ENCODE measurements around the gene SARDH. TPM values are rescaled to one million over a fixed set of nuclear protein-coding genes. Genes with fewer than 3 reads are reported as not detected.

Gene SARDH
- polyA plus RNA-seq, 3 donors = not detected

DNA sequence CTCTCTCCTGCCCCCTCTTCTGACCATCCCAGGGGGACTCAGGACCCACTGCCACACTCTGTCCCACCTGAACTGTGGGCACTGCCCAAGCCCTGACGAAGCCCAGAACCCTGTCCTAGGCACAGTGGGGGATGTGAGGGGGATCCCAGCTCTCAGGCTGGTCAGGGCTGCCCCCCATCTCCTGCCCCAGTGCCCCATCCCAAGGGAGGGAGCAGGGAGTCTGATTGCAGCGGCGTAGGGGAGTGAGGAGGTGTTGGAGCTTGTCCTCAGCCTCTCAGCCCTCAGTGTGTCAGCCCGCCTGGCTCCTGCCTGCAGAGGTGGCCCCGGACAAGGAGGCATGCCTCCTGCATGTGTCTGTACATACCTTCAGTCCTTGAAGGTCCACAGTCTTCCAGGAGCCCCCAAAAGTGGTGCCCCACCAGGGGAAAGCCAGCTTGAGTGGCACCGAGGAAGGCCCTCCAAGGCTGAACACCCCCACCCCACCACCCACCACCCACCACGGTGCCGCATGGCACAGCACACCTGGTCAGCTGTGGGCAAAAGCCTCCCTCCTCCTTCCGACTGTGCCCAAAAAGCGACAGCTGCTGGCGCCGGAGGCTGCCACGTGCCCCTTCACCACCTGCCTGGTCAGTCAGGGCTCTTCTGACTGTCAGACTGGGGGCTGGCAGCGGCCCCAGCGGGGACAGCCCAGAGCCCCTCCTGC lies 930 bp downstream of the SARDH start:
- TF ChIP-seq, protein P1, sequence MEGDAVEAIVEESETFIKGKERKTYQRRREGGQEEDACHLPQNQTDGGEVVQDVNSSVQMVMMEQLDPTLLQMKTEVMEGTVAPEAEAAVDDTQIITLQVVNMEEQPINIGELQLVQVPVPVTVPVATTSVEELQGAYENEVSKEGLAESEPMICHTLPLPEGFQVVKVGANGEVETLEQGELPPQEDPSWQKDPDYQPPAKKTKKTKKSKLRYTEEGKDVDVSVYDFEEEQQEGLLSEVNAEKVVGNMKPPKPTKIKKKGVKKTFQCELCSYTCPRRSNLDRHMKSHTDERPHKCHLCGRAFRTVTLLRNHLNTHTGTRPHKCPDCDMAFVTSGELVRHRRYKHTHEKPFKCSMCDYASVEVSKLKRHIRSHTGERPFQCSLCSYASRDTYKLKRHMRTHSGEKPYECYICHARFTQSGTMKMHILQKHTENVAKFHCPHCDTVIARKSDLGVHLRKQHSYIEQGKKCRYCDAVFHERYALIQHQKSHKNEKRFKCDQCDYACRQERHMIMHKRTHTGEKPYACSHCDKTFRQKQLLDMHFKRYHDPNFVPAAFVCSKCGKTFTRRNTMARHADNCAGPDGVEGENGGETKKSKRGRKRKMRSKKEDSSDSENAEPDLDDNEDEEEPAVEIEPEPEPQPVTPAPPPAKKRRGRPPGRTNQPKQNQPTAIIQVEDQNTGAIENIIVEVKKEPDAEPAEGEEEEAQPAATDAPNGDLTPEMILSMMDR (IDR thresholded peaks at IDR 0.05) = no peak

DNA sequence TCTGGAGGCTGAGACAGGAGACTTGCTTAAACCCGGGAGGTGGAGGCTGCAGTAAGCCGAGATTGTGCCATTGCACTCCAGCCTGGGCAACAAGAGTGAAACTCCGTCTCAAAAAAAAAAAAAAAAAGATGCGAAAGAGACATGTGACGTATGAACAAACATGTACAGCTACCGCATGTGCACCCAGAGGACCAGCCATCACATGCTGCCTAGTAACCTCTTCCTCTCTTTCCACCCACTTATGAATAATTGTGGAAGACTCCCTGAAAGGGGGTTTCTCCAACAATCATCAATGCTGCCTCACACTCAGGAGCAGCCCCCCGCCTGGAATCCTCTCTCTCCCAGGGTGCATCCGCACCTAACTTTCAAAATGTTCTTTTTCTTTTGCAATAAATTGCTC lies 2.2 kb downstream of the SARDH start:
- Histone ChIP-seq H3K4me3 (replicated peaks in 1 of 3; ENCODE audit: low read depth in 2 of 3, low read length in 3 of 3) (no peak overlapping the region), H3K27ac (ENCODE audit: low read depth in 1 of 2, low read length in 2 of 2) (no peak overlapping the region), H3K9me3 (replicated peaks in 1 of 2; ENCODE audit: control insufficient read depth in 1 of 2, insufficient read depth in 1 of 2, low read length in 2 of 2) (no peaks in the 10 kb centered on the region), H3K4me1 (ENCODE audit: control insufficient read depth in 1 of 2, insufficient read depth in 2 of 2, low read length in 2 of 2) (peaks cover 6 to 8% of the 10 kb centered on the region in 2 donors), H3K36me3 (replicated peaks in 1 of 2; ENCODE audit: control insufficient read depth in 1 of 2, insufficient read depth in 2 of 2, low read length in 2 of 2) (no peaks in the 10 kb centered on the region), H2AFZ (ENCODE audit: insufficient read depth, low read depth, low read length, poor library complexity, severe bottlenecking) (no peak overlapping the region), H3K27me3 (ENCODE audit: control insufficient read depth in 2 of 2, insufficient read depth in 2 of 2, low read length in 2 of 2) (no peaks in the 10 kb centered on the region), H3K79me2 (ENCODE audit: insufficient read depth, low read length) (no peaks in the 10 kb centered on the region), H3K4me2 (replicated peaks; ENCODE audit: extremely low read depth, low read length, poor library complexity, severe bottlenecking) (no peak overlapping the region), H4K20me1 (ENCODE audit: insufficient read depth, low read length) (no peaks in the 10 kb centered on the region), H3K9ac (ENCODE audit: insufficient read depth, low read length, poor library complexity, severe bottlenecking) (no peak overlapping the region)
- intact Hi-C loops (cut with micrococcal nuclease) = no loop called here
- peak overlapping the region in 1 of 2 donors; percentile 42 for H3K4me3 Mint-ChIP-seq
- no peaks in the 10 kb centered on the region for H3K9me3 Mint-ChIP-seq
- DNase-seq = no peak
- no peaks in the 10 kb centered on the region for H3K36me3 Mint-ChIP-seq
- H3K4me1 Mint-ChIP-seq = peaks cover 7% of the 10 kb centered on the region
- no peak overlapping the region for H3K27ac Mint-ChIP-seq
- WGBS (ENCODE audit: insufficient coverage) = 77% methylated on average over 2 of the region's 8 CpGs
- TF ChIP-seq, protein P1 (IDR thresholded peaks at IDR 0.05) = no peak
- H3K27me3 Mint-ChIP-seq (ENCODE audit: low read depth in 3 of 3) = peaks cover 0 to 6% (median 2%) of the 10 kb centered on the region in 3 donors

More for the DNA sequence above, 930 bp downstream of the SARDH start:
- peaks cover 6 to 8% of the 10 kb centered on the region in 2 donors for H3K4me1 ChIP-seq (ENCODE audit: control insufficient read depth in 1 of 2, insufficient read depth in 2 of 2, low read length in 2 of 2)
- no peak overlapping the region for H3K27ac ChIP-seq (ENCODE audit: low read depth in 1 of 2, low read length in 2 of 2)
- no peak for DNase-seq
- Mint-ChIP-seq H3K27ac (peak overlapping the region in 1 of 7 donors; percentile 54), H3K36me3 (no peaks in the 10 kb centered on the region), H3K9me3 (peaks cover 0 to 2% (median 0%) of the 10 kb centered on the region in 7 donors), H3K4me3 (no peak overlapping the region), H3K27me3 (ENCODE audit: low read depth in 3 of 3) (peaks cover under 1 to 6% (median 2%) of the 10 kb centered on the region in 3 donors), H3K4me1 (peaks cover 7% of the 10 kb centered on the region)
- no peaks in the 10 kb centered on the region for H4K20me1 ChIP-seq (ENCODE audit: insufficient read depth, low read length)
- no peaks in the 10 kb centered on the region for H3K27me3 ChIP-seq (ENCODE audit: control insufficient read depth in 2 of 2, insufficient read depth in 2 of 2, low read length in 2 of 2)
- no peaks in the 10 kb centered on the region for H3K9me3 ChIP-seq (replicated peaks in 1 of 2; ENCODE audit: control insufficient read depth in 1 of 2, insufficient read depth in 1 of 2, low read length in 2 of 2)
- H3K79me2 ChIP-seq (ENCODE audit: insufficient read depth, low read length) = no peaks in the 10 kb centered on the region
- H3K9ac ChIP-seq (ENCODE audit: insufficient read depth, low read length, poor library complexity, severe bottlenecking) = peak overlapping the region; percentile 40
- intact Hi-C loops (cut with micrococcal nuclease) = no loop called here
- WGBS (ENCODE audit: insufficient coverage) = 64% methylated on average over 12 of the region's 15 CpGs
- H3K4me3 ChIP-seq (replicated peaks in 1 of 3; ENCODE audit: low read depth in 2 of 3, low read length in 3 of 3) = no peak overlapping the region
- H3K36me3 ChIP-seq (replicated peaks in 1 of 2; ENCODE audit: control insufficient read depth in 1 of 2, insufficient read depth in 2 of 2, low read length in 2 of 2) = no peaks in the 10 kb centered on the region
- no peak overlapping the region for H3K4me2 ChIP-seq (replicated peaks; ENCODE audit: extremely low read depth, low read length, poor library complexity, severe bottlenecking)
- no peak overlapping the region for H2AFZ ChIP-seq (ENCODE audit: insufficient read depth, low read depth, low read length, poor library complexity, severe bottlenecking)
